ENCODE data around the gene YPEL5. TPM values are rescaled to one million over a fixed set of nuclear protein-coding genes. Genes with fewer than 3 reads are reported as not detected.
"Not testable (repeated sequence)": the region's sequence is repeated elsewhere in the genome, so short reads cannot be mapped to it uniquely, and the experiment has no call there.

YPEL5 gene
- total RNA-seq, 2 experiments from 2014 or later, result 25.4 to 27.6 TPM

- Mint-ChIP-seq H3K4me1 (peaks cover 8% of the 10 kb centered on the region), H3K27me3 (no peaks in the 10 kb centered on the region), H3K4me3 (no peak overlapping the region), H3K36me3 (no peaks in the 10 kb centered on the region), H3K9me3 (no peaks in the 10 kb centered on the region), H3K27ac (no peak overlapping the region)
- DNase-seq, result no peak
Measured at GRCh38 chr2:30115981-30116285, 30.9 kb upstream of the YPEL5 start.

GRCh38 chr2:30122362-30122761, 24.4 kb upstream of the YPEL5 start:
- no peak overlapping the region for H3K27ac Mint-ChIP-seq
- peaks cover 4% of the 10 kb centered on the region for H3K4me1 Mint-ChIP-seq
- no peaks in the 10 kb centered on the region for H3K36me3 Mint-ChIP-seq
- no peaks in the 10 kb centered on the region for H3K27me3 Mint-ChIP-seq
- DNase-seq, result no peak
- peaks cover 5% of the 10 kb centered on the region for H3K9me3 Mint-ChIP-seq
- H3K4me3 Mint-ChIP-seq, result no peak overlapping the region

GRCh38 chr2:30127016-30127893, 19.6 kb upstream of the YPEL5 start:
- H3K4me3 Mint-ChIP-seq, result no peak overlapping the region
- H3K36me3 Mint-ChIP-seq, result no peaks in the 10 kb centered on the region
- peaks cover 5% of the 10 kb centered on the region for H3K9me3 Mint-ChIP-seq
- no peak overlapping the region for H3K27ac Mint-ChIP-seq
- H3K4me1 Mint-ChIP-seq, result no peaks in the 10 kb centered on the region
- no peak for DNase-seq
- no peaks in the 10 kb centered on the region for H3K27me3 Mint-ChIP-seq

GRCh38 chr2:30134582-30134981, 12.2 kb upstream of the YPEL5 start:
- Mint-ChIP-seq H3K27me3 (no peaks in the 10 kb centered on the region), H3K4me1 (peaks cover 12% of the 10 kb centered on the region), H3K9me3 (no peaks in the 10 kb centered on the region), H3K27ac (no peak overlapping the region), H3K36me3 (no peaks in the 10 kb centered on the region), H3K4me3 (no peak overlapping the region)
- no peak for DNase-seq

- no peaks in the 10 kb centered on the region for H3K9me3 Mint-ChIP-seq
- DNase-seq, result no peak
- no peak overlapping the region for H3K27ac Mint-ChIP-seq
- no peaks in the 10 kb centered on the region for H3K36me3 Mint-ChIP-seq
- no peak overlapping the region for H3K4me3 Mint-ChIP-seq
- H3K27me3 Mint-ChIP-seq, result no peaks in the 10 kb centered on the region
- peaks cover 15% of the 10 kb centered on the region for H3K4me1 Mint-ChIP-seq
Measured at GRCh38 chr2:30135541-30135940, 11.3 kb upstream of the YPEL5 start.

- peaks cover 15% of the 10 kb centered on the region for H3K4me1 Mint-ChIP-seq
- H3K9me3 Mint-ChIP-seq, result no peaks in the 10 kb centered on the region
- H3K27ac Mint-ChIP-seq, result peak overlapping the region; percentile 15
- no peak overlapping the region for H3K4me3 Mint-ChIP-seq
- no peak for DNase-seq
- no peaks in the 10 kb centered on the region for H3K27me3 Mint-ChIP-seq
- H3K36me3 Mint-ChIP-seq, result no peaks in the 10 kb centered on the region
Measured at GRCh38 chr2:30136764-30137444, 9.9 kb upstream of the YPEL5 start.

DNA sequence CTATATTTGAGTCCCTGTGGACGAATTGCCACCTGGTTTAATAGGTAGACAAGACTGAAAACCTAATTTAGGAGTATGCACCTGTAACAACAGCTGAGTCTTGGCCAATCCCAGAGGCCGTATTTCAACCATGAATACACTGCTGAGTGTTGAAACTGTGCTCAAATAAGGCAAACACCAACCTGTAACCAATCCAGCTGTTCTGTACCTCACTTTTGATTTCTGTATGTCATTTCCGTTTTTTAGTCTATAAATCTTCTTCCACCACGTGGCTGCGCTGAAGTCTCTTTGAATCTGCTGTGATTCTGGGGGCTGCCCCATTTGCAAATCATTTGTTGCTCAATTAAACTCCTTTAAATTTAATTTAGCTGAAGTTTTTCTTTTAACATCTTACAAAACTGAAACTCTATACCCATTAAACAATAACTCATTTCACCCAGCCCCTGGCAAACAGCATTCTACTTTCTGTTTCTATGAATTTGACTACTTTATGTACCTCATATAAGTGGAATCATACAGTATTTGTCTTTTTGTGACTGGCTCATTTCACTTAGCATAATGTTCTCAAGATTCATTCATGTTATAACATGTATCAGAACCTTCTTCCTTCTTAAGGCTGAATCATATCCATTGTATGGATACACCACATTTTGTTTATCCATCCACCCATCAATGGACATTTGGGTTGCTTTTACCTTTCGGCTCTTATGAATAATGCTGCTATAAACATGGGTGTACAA, 7.5 kb upstream of the YPEL5 start:
- Mint-ChIP-seq H3K27me3 (no peaks in the 10 kb centered on the region), H3K4me1 (peaks cover 20% of the 10 kb centered on the region), H3K9me3 (no peaks in the 10 kb centered on the region), H3K4me3 (peak overlapping the region; percentile 37), H3K27ac (peak overlapping the region; percentile 84), H3K36me3 (no peaks in the 10 kb centered on the region)
- DNase-seq, result peak; percentile 31

DNA sequence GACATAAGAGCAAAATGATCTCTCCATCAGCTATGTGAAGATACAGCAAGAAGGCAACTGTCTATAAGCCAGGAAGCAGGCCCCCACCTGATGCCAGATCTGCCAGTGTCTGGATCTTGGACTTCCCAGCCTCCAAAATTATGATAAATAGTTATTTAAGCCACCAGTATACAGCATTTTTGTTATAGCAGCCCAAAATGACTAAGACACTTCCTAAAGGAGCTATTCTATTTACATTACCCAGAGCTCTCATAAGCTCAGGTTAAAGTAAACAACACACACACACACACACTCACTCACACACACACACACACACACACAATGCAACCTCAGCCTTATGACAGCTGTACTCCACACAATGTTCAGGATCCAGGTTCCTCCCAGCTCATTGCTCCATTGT, 5.7 kb upstream of the YPEL5 start:
- Mint-ChIP-seq H3K27me3 (no peaks in the 10 kb centered on the region), H3K9me3 (no peaks in the 10 kb centered on the region), H3K27ac (no peak overlapping the region), H3K36me3 (no peaks in the 10 kb centered on the region), H3K4me1 (peaks cover 29% of the 10 kb centered on the region), H3K4me3 (no peak overlapping the region)
- DNase-seq, result no peak

GRCh38 chr2:30144260-30144659, 2.5 kb upstream of the YPEL5 start:
- no peak for DNase-seq
- no peak overlapping the region for H3K27ac Mint-ChIP-seq
- no peaks in the 10 kb centered on the region for H3K9me3 Mint-ChIP-seq
- H3K4me3 Mint-ChIP-seq, result no peak overlapping the region
- no peaks in the 10 kb centered on the region for H3K27me3 Mint-ChIP-seq
- peaks cover 8% of the 10 kb centered on the region for H3K36me3 Mint-ChIP-seq
- H3K4me1 Mint-ChIP-seq, result peaks cover 33% of the 10 kb centered on the region

- H3K4me3 Mint-ChIP-seq, result peak overlapping the region; percentile 8
- H3K36me3 Mint-ChIP-seq, DNase-seq, H3K9me3 Mint-ChIP-seq, H3K27me3 Mint-ChIP-seq: not testable (repeated sequence)
- peaks cover 34% of the 10 kb centered on the region for H3K4me1 Mint-ChIP-seq
- peak overlapping the region; percentile 77 for H3K27ac Mint-ChIP-seq
Measured at GRCh38 chr2:30144951-30145350, 1.9 kb upstream of the YPEL5 start.

DNA sequence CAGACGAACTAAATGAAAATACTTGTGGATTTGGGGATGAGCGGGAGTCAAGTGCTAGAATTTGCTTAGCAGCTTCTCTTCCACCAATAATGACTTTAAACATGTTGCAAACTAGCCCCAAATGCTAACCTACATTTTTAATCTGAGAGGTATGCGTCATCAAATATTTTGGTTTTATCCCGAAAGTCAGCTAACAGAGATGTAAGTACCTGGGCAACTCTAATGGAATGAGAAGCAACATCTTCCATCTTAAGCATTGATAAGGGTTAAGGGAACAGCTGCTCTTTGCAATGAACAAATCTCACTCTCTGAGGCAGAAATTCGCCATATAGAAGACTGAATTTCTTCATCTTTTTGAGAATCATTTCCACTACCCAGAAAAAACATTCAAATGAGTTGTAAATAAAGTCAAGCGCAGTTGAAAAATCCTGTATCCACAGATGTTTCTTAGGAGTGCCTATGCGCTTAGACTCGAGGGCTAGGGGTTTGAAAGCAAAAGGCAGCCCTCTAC, 926 bp upstream of the YPEL5 start:
- peak overlapping the region; percentile 83 for H3K4me3 Mint-ChIP-seq
- H3K27ac Mint-ChIP-seq, result peak overlapping the region; percentile 95
- no peaks in the 10 kb centered on the region for H3K9me3 Mint-ChIP-seq
- no peaks in the 10 kb centered on the region for H3K27me3 Mint-ChIP-seq
- H3K36me3 Mint-ChIP-seq, result peaks cover 12% of the 10 kb centered on the region
- DNase-seq, result no peak
- H3K4me1 Mint-ChIP-seq, result peaks cover 44% of the 10 kb centered on the region

DNA sequence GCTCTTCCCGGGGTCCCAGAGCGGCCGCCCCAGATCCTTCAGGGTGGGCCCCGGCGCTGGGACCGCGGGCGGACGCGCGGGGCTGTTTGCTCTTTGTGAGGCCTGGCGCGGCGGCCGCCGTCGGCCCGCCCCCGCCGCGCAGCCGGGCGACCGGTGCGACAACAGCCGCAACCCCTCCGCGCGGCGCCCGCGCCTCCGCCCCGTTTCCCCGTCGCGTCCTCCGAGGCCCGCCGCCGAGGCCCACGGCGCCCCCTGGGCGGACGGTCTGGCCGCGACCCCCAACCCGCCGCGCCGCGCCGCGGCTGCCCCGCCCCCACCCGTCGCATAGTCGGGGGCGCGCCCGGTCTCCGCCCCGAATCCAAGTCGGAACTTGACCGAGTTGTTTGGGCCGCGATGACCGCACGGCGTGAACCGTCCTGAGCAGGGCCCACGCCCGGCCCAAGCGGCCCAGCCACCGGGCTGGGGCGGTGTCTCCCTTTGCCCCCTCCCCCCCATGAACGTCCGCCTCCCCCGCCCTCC, 448 bp downstream of the YPEL5 start:
- Mint-ChIP-seq H3K9me3 (no peaks in the 10 kb centered on the region), H3K27ac (no peak overlapping the region), H3K27me3 (no peaks in the 10 kb centered on the region), H3K36me3 (peaks cover 13% of the 10 kb centered on the region), H3K4me1 (peaks cover 54% of the 10 kb centered on the region), H3K4me3 (peak overlapping the region; percentile 71)
- no peak for DNase-seq

GRCh38 chr2:30147715-30148610, 1.2 kb downstream of the YPEL5 start:
- Mint-ChIP-seq H3K36me3 (peaks cover 15% of the 10 kb centered on the region), H3K27ac (peak overlapping the region; percentile 69), H3K27me3 (no peaks in the 10 kb centered on the region), H3K4me3 (peak overlapping the region; percentile 71), H3K4me1 (peaks cover 58% of the 10 kb centered on the region), H3K9me3 (no peaks in the 10 kb centered on the region)
- peak; percentile 85 for DNase-seq

DNA sequence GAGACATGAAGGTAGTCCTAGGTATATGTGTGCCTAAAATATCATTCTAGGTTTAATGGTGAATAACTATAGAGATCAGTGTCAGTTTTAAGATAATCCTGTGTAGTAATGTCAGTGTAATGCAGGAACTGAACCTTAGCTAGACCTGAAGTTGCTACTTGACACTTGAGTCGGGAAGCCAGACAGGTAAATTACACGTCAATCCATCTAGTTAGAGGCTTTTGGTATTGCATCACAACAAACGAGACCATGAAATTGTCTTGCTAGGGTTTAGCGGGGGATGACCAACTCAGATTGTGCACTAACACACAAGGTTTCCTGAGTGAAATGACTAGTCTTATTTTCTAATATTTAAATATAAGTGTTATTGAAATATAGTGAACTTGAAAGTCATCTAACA, 2.0 kb downstream of the YPEL5 start:
- Mint-ChIP-seq H3K4me1 (peaks cover 58% of the 10 kb centered on the region), H3K4me3 (peak overlapping the region; percentile 71), H3K9me3 (no peaks in the 10 kb centered on the region), H3K27me3 (no peaks in the 10 kb centered on the region), H3K27ac (peak overlapping the region; percentile 69), H3K36me3 (peaks cover 19% of the 10 kb centered on the region)
- no peak for DNase-seq
